ENCODE data around the gene THBS4. TPM values are rescaled to one million over a fixed set of nuclear protein-coding genes. Genes with fewer than 3 reads are reported as not detected.

The THBS4 gene
- total RNA-seq, 1 experiment from 2014 or later = 2.0 TPM

- Histone ChIP-seq H3K79me2 (ENCODE audit: low read length) (no peaks in the 10 kb centered on the region), H3K27me3 (ENCODE audit: low read length) (no peaks in the 10 kb centered on the region), H3K4me3 (ENCODE audit: low read length) (no peak overlapping the region), H3K36me3 (ENCODE audit: insufficient read depth, low read length) (no peaks in the 10 kb centered on the region), H3K27ac (ENCODE audit: low read length) (no peak overlapping the region), H3K9me3 (ENCODE audit: low read length) (no peaks in the 10 kb centered on the region), H3K4me1 (ENCODE audit: low read length) (no peaks in the 10 kb centered on the region), H3K9me2 (replicated peaks; ENCODE audit: insufficient read depth, low read length) (no peaks in the 10 kb centered on the region), H3K9ac (ENCODE audit: low read length) (no peak overlapping the region), H4K20me1 (ENCODE audit: insufficient read depth, low read depth, low read length) (no peaks in the 10 kb centered on the region), H3K4me2 (ENCODE audit: low read depth, low read length, poor library complexity, severe bottlenecking) (no peak overlapping the region), H2AFZ (ENCODE audit: low read length) (no peak overlapping the region)
- no peak for DNase-seq
Observed at GRCh38 chr5:80119372-80119771, 84.2 kb downstream of the THBS4 start.

- H2AFZ ChIP-seq (ENCODE audit: low read length) = no peak overlapping the region
- no peaks in the 10 kb centered on the region for H3K9me3 ChIP-seq (ENCODE audit: low read length)
- no peaks in the 10 kb centered on the region for H4K20me1 ChIP-seq (ENCODE audit: insufficient read depth, low read depth, low read length)
- no peaks in the 10 kb centered on the region for H3K36me3 ChIP-seq (ENCODE audit: insufficient read depth, low read length)
- H3K9ac ChIP-seq (ENCODE audit: low read length) = no peak overlapping the region
- H3K27me3 ChIP-seq (ENCODE audit: low read length) = no peaks in the 10 kb centered on the region; the same call in 1 of the 2 replicates
- DNase-seq = no peak
- H3K4me2 ChIP-seq (ENCODE audit: low read depth, low read length, poor library complexity, severe bottlenecking) = no peak overlapping the region
- no peaks in the 10 kb centered on the region for H3K9me2 ChIP-seq (replicated peaks; ENCODE audit: insufficient read depth, low read length)
- no peak overlapping the region for H3K4me3 ChIP-seq (ENCODE audit: low read length)
- no peaks in the 10 kb centered on the region for H3K4me1 ChIP-seq (ENCODE audit: low read length)
- no peak overlapping the region for H3K27ac ChIP-seq (ENCODE audit: low read length)
- H3K79me2 ChIP-seq (ENCODE audit: low read length) = no peaks in the 10 kb centered on the region
Observed at GRCh38 chr5:80122579-80122978, 87.4 kb downstream of the THBS4 start.

- Histone ChIP-seq H3K4me2 (ENCODE audit: low read depth, low read length, poor library complexity, severe bottlenecking) (no peak overlapping the region), H3K79me2 (ENCODE audit: low read length) (no peaks in the 10 kb centered on the region)
Observed at GRCh38 chr5:80124121-80124918, 89.2 kb downstream of the THBS4 start.

GRCh38 chr5:80125022-80125961, 90.1 kb downstream of the THBS4 start:
- no peak overlapping the region for H3K4me2 ChIP-seq (ENCODE audit: low read depth, low read length, poor library complexity, severe bottlenecking)
- H3K9ac ChIP-seq (ENCODE audit: low read length) = no peak overlapping the region
- H3K27ac ChIP-seq (ENCODE audit: low read length) = no peak overlapping the region
- H3K4me3 ChIP-seq (ENCODE audit: low read length) = no peak overlapping the region
- H3K4me1 ChIP-seq (ENCODE audit: low read length) = no peaks in the 10 kb centered on the region
- no peaks in the 10 kb centered on the region for H4K20me1 ChIP-seq (ENCODE audit: insufficient read depth, low read depth, low read length)
- no peak overlapping the region for H2AFZ ChIP-seq (ENCODE audit: low read length)
- H3K9me3 ChIP-seq (ENCODE audit: low read length) = no peaks in the 10 kb centered on the region
- no peaks in the 10 kb centered on the region; the same call in 1 of the 2 replicates for H3K27me3 ChIP-seq (ENCODE audit: low read length)
- no peaks in the 10 kb centered on the region for H3K9me2 ChIP-seq (replicated peaks; ENCODE audit: insufficient read depth, low read length)
- no peaks in the 10 kb centered on the region for H3K36me3 ChIP-seq (ENCODE audit: insufficient read depth, low read length)
- no peaks in the 10 kb centered on the region for H3K79me2 ChIP-seq (ENCODE audit: low read length)
- peak; percentile 60 for DNase-seq

More at GRCh38 chr5:80124121-80124918, 89.2 kb downstream of the THBS4 start:
- no peaks in the 10 kb centered on the region for H3K9me2 ChIP-seq (replicated peaks; ENCODE audit: insufficient read depth, low read length)
- H2AFZ ChIP-seq (ENCODE audit: low read length) = no peak overlapping the region
- no peak overlapping the region for H3K27ac ChIP-seq (ENCODE audit: low read length)
- no peaks in the 10 kb centered on the region; the same call in 1 of the 2 replicates for H3K27me3 ChIP-seq (ENCODE audit: low read length)
- no peaks in the 10 kb centered on the region for H3K9me3 ChIP-seq (ENCODE audit: low read length)
- no peak overlapping the region for H3K9ac ChIP-seq (ENCODE audit: low read length)
- DNase-seq = no peak
- no peaks in the 10 kb centered on the region for H4K20me1 ChIP-seq (ENCODE audit: insufficient read depth, low read depth, low read length)
- no peaks in the 10 kb centered on the region for H3K4me1 ChIP-seq (ENCODE audit: low read length)
- no peaks in the 10 kb centered on the region for H3K36me3 ChIP-seq (ENCODE audit: insufficient read depth, low read length)
- no peak overlapping the region for H3K4me3 ChIP-seq (ENCODE audit: low read length)

GRCh38 chr5:80125962-80126480, 90.9 kb downstream of the THBS4 start:
- no peaks in the 10 kb centered on the region for H3K79me2 ChIP-seq (ENCODE audit: low read length)
- no peak overlapping the region for H3K4me3 ChIP-seq (ENCODE audit: low read length)
- H3K9me2 ChIP-seq (replicated peaks; ENCODE audit: insufficient read depth, low read length) = no peaks in the 10 kb centered on the region
- no peaks in the 10 kb centered on the region for H3K4me1 ChIP-seq (ENCODE audit: low read length)
- no peaks in the 10 kb centered on the region; the same call in 1 of the 2 replicates for H3K27me3 ChIP-seq (ENCODE audit: low read length)
- no peak overlapping the region for H3K9ac ChIP-seq (ENCODE audit: low read length)
- H3K4me2 ChIP-seq (ENCODE audit: low read depth, low read length, poor library complexity, severe bottlenecking) = no peak overlapping the region
- no peak overlapping the region for H3K27ac ChIP-seq (ENCODE audit: low read length)
- no peaks in the 10 kb centered on the region for H3K9me3 ChIP-seq (ENCODE audit: low read length)
- H2AFZ ChIP-seq (ENCODE audit: low read length) = no peak overlapping the region
- no peaks in the 10 kb centered on the region for H4K20me1 ChIP-seq (ENCODE audit: insufficient read depth, low read depth, low read length)
- DNase-seq = no peak
- no peaks in the 10 kb centered on the region for H3K36me3 ChIP-seq (ENCODE audit: insufficient read depth, low read length)

GRCh38 chr5:80127116-80127552, 92.0 kb downstream of the THBS4 start:
- no peak for DNase-seq
- H3K4me1 ChIP-seq (ENCODE audit: low read length) = no peaks in the 10 kb centered on the region
- H3K4me2 ChIP-seq (ENCODE audit: low read depth, low read length, poor library complexity, severe bottlenecking) = no peak overlapping the region
- H3K27me3 ChIP-seq (ENCODE audit: low read length) = no peaks in the 10 kb centered on the region; the same call in 1 of the 2 replicates
- H3K9ac ChIP-seq (ENCODE audit: low read length) = no peak overlapping the region
- H3K9me2 ChIP-seq (replicated peaks; ENCODE audit: insufficient read depth, low read length) = no peaks in the 10 kb centered on the region
- no peaks in the 10 kb centered on the region for H4K20me1 ChIP-seq (ENCODE audit: insufficient read depth, low read depth, low read length)
- no peaks in the 10 kb centered on the region for H3K79me2 ChIP-seq (ENCODE audit: low read length)
- H2AFZ ChIP-seq (ENCODE audit: low read length) = no peak overlapping the region
- H3K27ac ChIP-seq (ENCODE audit: low read length) = no peak overlapping the region
- no peaks in the 10 kb centered on the region for H3K36me3 ChIP-seq (ENCODE audit: insufficient read depth, low read length)
- no peak overlapping the region for H3K4me3 ChIP-seq (ENCODE audit: low read length)
- no peaks in the 10 kb centered on the region for H3K9me3 ChIP-seq (ENCODE audit: low read length)

GRCh38 chr5:80128141-80128540, 93.0 kb downstream of the THBS4 start:
- no peak overlapping the region for H3K9ac ChIP-seq (ENCODE audit: low read length)
- no peak for DNase-seq
- H3K36me3 ChIP-seq (ENCODE audit: insufficient read depth, low read length) = no peaks in the 10 kb centered on the region
- no peak overlapping the region for H3K27ac ChIP-seq (ENCODE audit: low read length)
- no peaks in the 10 kb centered on the region for H4K20me1 ChIP-seq (ENCODE audit: insufficient read depth, low read depth, low read length)
- no peak overlapping the region for H2AFZ ChIP-seq (ENCODE audit: low read length)
- H3K9me2 ChIP-seq (replicated peaks; ENCODE audit: insufficient read depth, low read length) = no peaks in the 10 kb centered on the region
- H3K4me2 ChIP-seq (ENCODE audit: low read depth, low read length, poor library complexity, severe bottlenecking) = no peak overlapping the region
- H3K4me3 ChIP-seq (ENCODE audit: low read length) = no peak overlapping the region
- H3K4me1 ChIP-seq (ENCODE audit: low read length) = no peaks in the 10 kb centered on the region
- no peaks in the 10 kb centered on the region for H3K9me3 ChIP-seq (ENCODE audit: low read length)
- H3K27me3 ChIP-seq (ENCODE audit: low read length) = no peaks in the 10 kb centered on the region; the same call in 1 of the 2 replicates
- no peaks in the 10 kb centered on the region for H3K79me2 ChIP-seq (ENCODE audit: low read length)

- Histone ChIP-seq H3K9me3 (ENCODE audit: low read length) (no peaks in the 10 kb centered on the region), H3K4me1 (ENCODE audit: low read length) (no peaks in the 10 kb centered on the region), H3K79me2 (ENCODE audit: low read length) (no peaks in the 10 kb centered on the region), H3K4me3 (ENCODE audit: low read length) (no peak overlapping the region), H3K27ac (ENCODE audit: low read length) (no peak overlapping the region), H3K9ac (ENCODE audit: low read length) (no peak overlapping the region), H3K9me2 (replicated peaks; ENCODE audit: insufficient read depth, low read length) (no peaks in the 10 kb centered on the region), H2AFZ (ENCODE audit: low read length) (no peak overlapping the region), H3K4me2 (ENCODE audit: low read depth, low read length, poor library complexity, severe bottlenecking) (no peak overlapping the region), H3K36me3 (ENCODE audit: insufficient read depth, low read length) (no peaks in the 10 kb centered on the region), H4K20me1 (ENCODE audit: insufficient read depth, low read depth, low read length) (no peaks in the 10 kb centered on the region), H3K27me3 (ENCODE audit: low read length) (no peaks in the 10 kb centered on the region; the same call in 1 of the 2 replicates)
- no peak for DNase-seq
Observed at GRCh38 chr5:80129146-80129545, 94.0 kb downstream of the THBS4 start.
